NB4 (cell line): ENCODE measurements around the gene CMKLR1.

Source experiments
- DNase-seq: peaks from one replicate; pipeline ENCODE4 v3.0.0; 2010; ENCODE audit warnings: low read depth
- H3K4me3 ChIP-seq: one replicate; pipeline ENCODE4 v1.5.1; 2011; ENCODE audit warnings: mild to moderate bottlenecking, low read depth, low read length, moderate library complexity
- CTCF ChIP-seq: IDR thresholded peaks from one replicate; pipeline ENCODE4 v1.5.1; 2012; ENCODE audit warnings: low read depth, low read length
- MAX ChIP-seq: IDR thresholded peaks from 2 replicates; pipeline ENCODE4 v1.6.1; 2011; ENCODE audit warnings: low read depth, low read length
- MYC ChIP-seq: IDR thresholded peaks from 2 replicates; pipeline ENCODE4 v1.6.1; 2011; ENCODE audit warnings: low read depth, low read length
- POLR2A ChIP-seq: IDR thresholded peaks from 2 replicates; pipeline ENCODE4 v1.6.1; 2011; ENCODE audit warnings: mild to moderate bottlenecking; ENCODE audit not compliant: insufficient read length; ENCODE audit errors: extremely low read depth

CMKLR1 gene

GRCh38 chr12:108318472-108319275 is 20.4 kb downstream of the CMKLR1 start:
- TF ChIP-seq POLR2A (no peak), MYC (no peak), MAX (no peak), CTCF (no peak)
- no peak overlapping the region for H3K4me3 ChIP-seq
- DNase-seq: no peak

- H3K4me3 ChIP-seq: no peak overlapping the region
- DNase-seq: no peak
- TF ChIP-seq MAX (no peak), MYC (no peak), POLR2A (no peak), CTCF (no peak)
These were observed 21.5 kb downstream of the CMKLR1 start for GRCh38 chr12:108317308-108318234.

GRCh38 chr12:108316176-108317086 is 22.7 kb downstream of the CMKLR1 start:
- DNase-seq: no peak
- H3K4me3 ChIP-seq: no peak overlapping the region
- no peak for TF ChIP-seq MYC
- no peak for TF ChIP-seq MAX
- no peak for TF ChIP-seq POLR2A
- no peak for TF ChIP-seq CTCF

GRCh38 chr12:108315486-108316105 is 23.5 kb downstream of the CMKLR1 start:
- no peak for TF ChIP-seq POLR2A
- TF ChIP-seq MYC: no peak
- TF ChIP-seq CTCF: no peak
- no peak for TF ChIP-seq MAX
- peak; percentile 42 for DNase-seq
- no peak overlapping the region for H3K4me3 ChIP-seq
